Panc1 (cell line): ENCODE data around the gene CAMK1D.

Source experiments
- CTCF ChIP-seq: fragments of 450-650 bp; IDR thresholded peaks from 2 replicates; pipeline ENCODE4 v1.5.1; 2017; ENCODE audit warnings: mild to moderate bottlenecking
- POLR2AphosphoS5 ChIP-seq: IDR thresholded peaks from 2 replicates; pipeline ENCODE4 v1.6.1; 2012; ENCODE audit warnings: mild to moderate bottlenecking, low read depth, low read length, moderate library complexity
- REST ChIP-seq, 2 experiments: IDR thresholded peaks; 2 replicates each; pipeline ENCODE4 v1.6.1; 2011 to 2012; ENCODE audit warnings: low read depth in 2 of 2, control low read depth in 1 of 2, low read length in 1 of 2, mild to moderate bottlenecking in 1 of 2, moderate library complexity in 1 of 2; ENCODE audit not compliant: insufficient read depth in 1 of 2

GRCh38 chr10:12617191-12618175 lies 268.1 kb downstream of the CAMK1D start:
- TF ChIP-seq CTCF (no peak), POLR2AphosphoS5 (no peak), REST (IDR thresholded peaks at IDR 0.05; ENCODE audit: insufficient read depth in 1 of 2, low read depth in 2 of 2, low read length in 1 of 2) (no peak)
